ENCODE measurements around the gene ASXL2. TPM values are rescaled to one million over a fixed set of nuclear protein-coding genes. Genes with fewer than 3 reads are reported as not detected.
A peak's percentile ranks its signal among the peaks of the same experiment; 100 is the strongest.
"Not testable (repeated sequence)": the region's sequence is repeated elsewhere in the genome, so short reads cannot be mapped to it uniquely, and the experiment has no call there.

The ASXL2 gene
- total RNA-seq, 1 experiment from 2014 or later, result 32.7 TPM

- H3K27ac Mint-ChIP-seq, result peak overlapping the region in 1 of 3 experiments; percentile 85; a peak in 2 of 7 replicates
- H3K4me1 Mint-ChIP-seq, result peaks cover 17 to 18% of the 10 kb centered on the region in 2 experiments
- no peak for TF ChIP-seq CTCF (conservative IDR thresholded peaks at IDR 0.05)
- Histone ChIP-seq H2BK20ac (ENCODE audit: low read depth, low read length, poor library complexity, severe bottlenecking) (no peak overlapping the region), H3K14ac (ENCODE audit: insufficient read depth, low read length) (no peak overlapping the region), H2BK5ac (ENCODE audit: insufficient read length, low read length) (no peak overlapping the region), H4K91ac (ENCODE audit: insufficient read length, low read depth, low read length) (no peak overlapping the region), H3K4me2 (ENCODE audit: insufficient read depth, insufficient read length, low read length) (no peak overlapping the region), H2AFZ (ENCODE audit: low read length) (no peak overlapping the region), H2BK12ac (ENCODE audit: insufficient read length, low read depth, low read length) (no peak overlapping the region), H2BK120ac (ENCODE audit: low read depth, low read length, poor library complexity, severe bottlenecking) (no peak overlapping the region), H3K27ac (ENCODE audit: insufficient read length, low read depth, low read length) (no peak overlapping the region), H3K23me2 (ENCODE audit: insufficient read length, low read depth, low read length, poor library complexity, severe bottlenecking) (no peaks in the 10 kb centered on the region), H4K5ac (ENCODE audit: insufficient read length, low read depth, low read length) (no peak overlapping the region), H4K20me1 (ENCODE audit: control insufficient read depth, insufficient read depth, insufficient read length) (no peaks in the 10 kb centered on the region), H2AK5ac (ENCODE audit: insufficient read length, low read length) (no peak overlapping the region), H3K79me1 (ENCODE audit: insufficient read depth, low read depth, low read length, poor library complexity, severe bottlenecking) (peaks cover 4% of the 10 kb centered on the region), H3T11ph (ENCODE audit: low read length) (no peak overlapping the region), H3K9ac (ENCODE audit: extremely low read depth, insufficient read length, low read length) (no peak overlapping the region), H2BK15ac (ENCODE audit: low read depth, low read length) (no peak overlapping the region), H3K79me2 (ENCODE audit: insufficient read depth, low read length) (no peaks in the 10 kb centered on the region), H3K56ac (ENCODE audit: insufficient read length, low read depth, low read length) (no peak overlapping the region), H3K18ac (ENCODE audit: insufficient read length, low read depth, low read length) (no peak overlapping the region), H3K23ac (ENCODE audit: insufficient read length, low read depth, low read length) (no peak overlapping the region), H3K9me3 (ENCODE audit: control insufficient read depth, low read depth, low read length) (no peaks in the 10 kb centered on the region), H3K4me1 (ENCODE audit: insufficient read depth, low read length) (no peaks in the 10 kb centered on the region), H3K27me3 (ENCODE audit: insufficient read depth, low read length) (no peaks in the 10 kb centered on the region), H3K4ac (ENCODE audit: low read depth, low read length) (no peak overlapping the region), H4K8ac (replicated peaks; ENCODE audit: insufficient read length, low read depth, low read length) (no peak overlapping the region)
- peaks cover 17 to 26% (median 24%) of the 10 kb centered on the region in 3 experiments for H3K36me3 Mint-ChIP-seq (ENCODE audit: insufficient read depth in 1 of 3, low read depth in 3 of 3)
- H3K9me3 Mint-ChIP-seq, result peaks cover 8 to 10% of the 10 kb centered on the region in 2 experiments; a peak in 4 of 5 replicates
- no peak for DNase-seq
- H3K27me3 Mint-ChIP-seq (ENCODE audit: low read depth), result no peaks in the 10 kb centered on the region
- WGBS (ENCODE audit: extremely low coverage, insufficient read length, low lambda C conversion rate), result no CpG with 5 or more reads among the region's 1 CpG
- no peak overlapping the region for H3K4me3 Mint-ChIP-seq
Observed at GRCh38 chr2:25829377-25829704, 48.9 kb downstream of the ASXL2 start.

- H2BK120ac ChIP-seq (ENCODE audit: low read depth, low read length, poor library complexity, severe bottlenecking); H3K56ac ChIP-seq (ENCODE audit: insufficient read length, low read depth, low read length); H3T11ph ChIP-seq (ENCODE audit: low read length); H3K18ac ChIP-seq (ENCODE audit: insufficient read length, low read depth, low read length); H3K4me3 Mint-ChIP-seq; H3K9ac ChIP-seq (ENCODE audit: extremely low read depth, insufficient read length, low read length); H2BK12ac ChIP-seq (ENCODE audit: insufficient read length, low read depth, low read length); H4K5ac ChIP-seq (ENCODE audit: insufficient read length, low read depth, low read length); H3K79me2 ChIP-seq (ENCODE audit: insufficient read depth, low read length); H3K23ac ChIP-seq (ENCODE audit: insufficient read length, low read depth, low read length); H2AK5ac ChIP-seq (ENCODE audit: insufficient read length, low read length); H3K14ac ChIP-seq (ENCODE audit: insufficient read depth, low read length); H2BK20ac ChIP-seq (ENCODE audit: low read depth, low read length, poor library complexity, severe bottlenecking); H3K79me1 ChIP-seq (ENCODE audit: insufficient read depth, low read depth, low read length, poor library complexity, severe bottlenecking); H3K27me3 Mint-ChIP-seq (ENCODE audit: low read depth); H2BK15ac ChIP-seq (ENCODE audit: low read depth, low read length); H2AFZ ChIP-seq (ENCODE audit: low read length); DNase-seq; H3K9me3 ChIP-seq (ENCODE audit: control insufficient read depth, low read depth, low read length); H4K20me1 ChIP-seq (ENCODE audit: control insufficient read depth, insufficient read depth, insufficient read length); H3K27me3 ChIP-seq (ENCODE audit: insufficient read depth, low read length); H3K27ac ChIP-seq (ENCODE audit: insufficient read length, low read depth, low read length); H4K91ac ChIP-seq (ENCODE audit: insufficient read length, low read depth, low read length); H3K4me2 ChIP-seq (ENCODE audit: insufficient read depth, insufficient read length, low read length); H3K4me1 ChIP-seq (ENCODE audit: insufficient read depth, low read length); H4K8ac ChIP-seq (replicated peaks; ENCODE audit: insufficient read length, low read depth, low read length); H3K23me2 ChIP-seq (ENCODE audit: insufficient read length, low read depth, low read length, poor library complexity, severe bottlenecking); H2BK5ac ChIP-seq (ENCODE audit: insufficient read length, low read length); H3K4ac ChIP-seq (ENCODE audit: low read depth, low read length): not testable (repeated sequence)
- Mint-ChIP-seq H3K36me3 (ENCODE audit: insufficient read depth in 1 of 3, low read depth in 3 of 3) (peaks cover 13 to 23% (median 20%) of the 10 kb centered on the region in 3 experiments), H3K9me3 (peaks cover 8 to 10% of the 10 kb centered on the region in 2 experiments; a peak in 4 of 5 replicates), H3K27ac (peak overlapping the region in 2 of 3 experiments; percentile 54 to 85; a peak in 2 of 7 replicates), H3K4me1 (peaks cover 17 to 18% of the 10 kb centered on the region in 2 experiments)
- no CpG with 5 or more reads among the region's 7 CpGs for WGBS (ENCODE audit: extremely low coverage, insufficient read length, low lambda C conversion rate)
Observed at GRCh38 chr2:25828532-25829376, 49.5 kb downstream of the ASXL2 start.
